ENCODE results near the gene CTNNA3. TPM values are rescaled to one million over a fixed set of nuclear protein-coding genes. Genes with fewer than 3 reads are reported as not detected.

CTNNA3 gene
- total RNA-seq, 2 donors from 2014 or later = under 0.01 to 0.33 TPM

DNA sequence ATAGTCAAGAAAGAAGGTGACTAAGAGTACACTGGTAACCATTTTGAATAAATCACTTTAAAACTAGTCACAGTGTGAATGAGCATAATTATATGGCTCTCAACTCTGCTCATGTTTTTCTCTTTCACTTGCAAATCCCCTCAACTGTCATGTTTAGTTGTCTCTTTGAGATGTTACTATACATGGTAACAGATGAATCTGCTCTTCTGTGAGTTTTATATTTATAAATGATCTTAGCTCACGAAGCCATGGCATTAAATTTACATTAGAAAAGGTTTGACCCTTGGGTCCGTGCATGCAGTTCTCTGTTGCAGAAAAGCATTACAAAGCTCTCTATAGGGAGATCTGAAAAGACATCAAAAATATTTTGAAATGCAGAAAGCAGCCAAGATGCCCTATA lies 803.1 kb downstream of the CTNNA3 start:
- no peak overlapping the region for H3K4me3 ChIP-seq
- H3K27me3 ChIP-seq = no peaks in the 10 kb centered on the region
- H3K9me3 ChIP-seq = no peaks in the 10 kb centered on the region
- no peaks in the 10 kb centered on the region for H3K36me3 ChIP-seq (replicated peaks in 1 of 2; ENCODE audit: insufficient read depth in 1 of 2, low read depth in 2 of 2)
- intact Hi-C loops (cut with DNase I) = no loop called here
- no peak for ATAC-seq
- no peak for TF ChIP-seq POLR2A (IDR thresholded peaks at IDR 0.05)
- TF ChIP-seq, protein P1, sequence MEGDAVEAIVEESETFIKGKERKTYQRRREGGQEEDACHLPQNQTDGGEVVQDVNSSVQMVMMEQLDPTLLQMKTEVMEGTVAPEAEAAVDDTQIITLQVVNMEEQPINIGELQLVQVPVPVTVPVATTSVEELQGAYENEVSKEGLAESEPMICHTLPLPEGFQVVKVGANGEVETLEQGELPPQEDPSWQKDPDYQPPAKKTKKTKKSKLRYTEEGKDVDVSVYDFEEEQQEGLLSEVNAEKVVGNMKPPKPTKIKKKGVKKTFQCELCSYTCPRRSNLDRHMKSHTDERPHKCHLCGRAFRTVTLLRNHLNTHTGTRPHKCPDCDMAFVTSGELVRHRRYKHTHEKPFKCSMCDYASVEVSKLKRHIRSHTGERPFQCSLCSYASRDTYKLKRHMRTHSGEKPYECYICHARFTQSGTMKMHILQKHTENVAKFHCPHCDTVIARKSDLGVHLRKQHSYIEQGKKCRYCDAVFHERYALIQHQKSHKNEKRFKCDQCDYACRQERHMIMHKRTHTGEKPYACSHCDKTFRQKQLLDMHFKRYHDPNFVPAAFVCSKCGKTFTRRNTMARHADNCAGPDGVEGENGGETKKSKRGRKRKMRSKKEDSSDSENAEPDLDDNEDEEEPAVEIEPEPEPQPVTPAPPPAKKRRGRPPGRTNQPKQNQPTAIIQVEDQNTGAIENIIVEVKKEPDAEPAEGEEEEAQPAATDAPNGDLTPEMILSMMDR (IDR thresholded peaks at IDR 0.05) = no peak
- H3K27ac ChIP-seq = no peak overlapping the region
- WGBS, 2 donors = 38 to 58% methylated on average over 2 of the region's 2 CpGs
- DNase-seq = no peak
- no peaks in the 10 kb centered on the region for H3K4me1 ChIP-seq

DNA sequence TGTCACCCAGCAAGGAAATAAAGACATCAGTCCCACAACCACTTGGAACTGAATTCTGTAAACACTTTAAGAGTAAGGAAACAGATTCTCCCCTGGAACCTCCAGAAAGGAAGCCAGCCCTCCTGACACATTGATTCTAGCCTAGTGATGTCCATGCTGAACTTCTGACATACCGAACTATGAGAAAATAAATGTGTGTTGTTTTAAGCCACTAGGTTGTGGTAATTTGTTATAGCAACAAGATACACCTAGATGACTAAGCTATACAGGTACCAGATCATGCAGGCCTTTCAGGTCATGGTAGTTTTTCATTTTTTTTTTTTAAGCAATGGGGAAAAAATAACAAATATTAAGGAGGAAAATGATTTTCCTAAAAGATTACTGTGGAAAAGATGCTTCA lies 807.8 kb downstream of the CTNNA3 start:
- Histone ChIP-seq H3K27ac (no peak overlapping the region), H3K27me3 (no peaks in the 10 kb centered on the region), H3K9me3 (no peaks in the 10 kb centered on the region), H3K4me1 (no peaks in the 10 kb centered on the region), H3K4me3 (no peak overlapping the region), H3K36me3 (replicated peaks in 1 of 2; ENCODE audit: insufficient read depth in 1 of 2, low read depth in 2 of 2) (no peaks in the 10 kb centered on the region)
- DNase-seq (no peak), ATAC-seq (no peak)
- intact Hi-C loops (cut with DNase I) = no loop called here
- TF ChIP-seq, protein P1 (IDR thresholded peaks at IDR 0.05) = no peak
- no peak for TF ChIP-seq POLR2A (IDR thresholded peaks at IDR 0.05)
- WGBS, 2 donors = 63 to 75% methylated on average over 1 of the region's 1 CpG

DNA sequence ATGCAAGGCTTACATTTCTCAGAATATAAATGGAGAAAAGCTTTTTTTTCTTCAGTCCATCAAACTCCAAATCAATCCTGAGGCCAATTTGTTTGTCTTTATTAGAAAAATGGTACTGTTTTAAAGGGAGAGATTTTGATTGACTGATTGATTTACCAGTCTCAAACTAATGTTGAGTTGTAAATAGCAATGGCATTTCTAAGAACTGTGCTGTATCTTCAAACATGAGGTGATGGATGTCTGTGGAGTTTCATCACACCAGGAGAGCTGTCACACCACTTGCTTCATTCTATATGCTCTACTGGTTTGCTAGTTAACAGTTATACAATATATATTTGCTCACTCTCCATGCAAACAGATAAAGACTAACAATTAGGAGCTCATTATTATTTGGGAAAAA lies 809.1 kb downstream of the CTNNA3 start:
- Histone ChIP-seq H3K27me3 (no peaks in the 10 kb centered on the region), H3K27ac (no peak overlapping the region), H3K36me3 (replicated peaks in 1 of 2; ENCODE audit: insufficient read depth in 1 of 2, low read depth in 2 of 2) (no peaks in the 10 kb centered on the region), H3K9me3 (no peaks in the 10 kb centered on the region), H3K4me1 (no peaks in the 10 kb centered on the region), H3K4me3 (no peak overlapping the region)
- no peak for DNase-seq
- intact Hi-C loops (cut with DNase I) = no loop called here
- ATAC-seq = no peak
- no peak for TF ChIP-seq POLR2A (IDR thresholded peaks at IDR 0.05)
- TF ChIP-seq, protein P1 (IDR thresholded peaks at IDR 0.05) = no peak

DNA sequence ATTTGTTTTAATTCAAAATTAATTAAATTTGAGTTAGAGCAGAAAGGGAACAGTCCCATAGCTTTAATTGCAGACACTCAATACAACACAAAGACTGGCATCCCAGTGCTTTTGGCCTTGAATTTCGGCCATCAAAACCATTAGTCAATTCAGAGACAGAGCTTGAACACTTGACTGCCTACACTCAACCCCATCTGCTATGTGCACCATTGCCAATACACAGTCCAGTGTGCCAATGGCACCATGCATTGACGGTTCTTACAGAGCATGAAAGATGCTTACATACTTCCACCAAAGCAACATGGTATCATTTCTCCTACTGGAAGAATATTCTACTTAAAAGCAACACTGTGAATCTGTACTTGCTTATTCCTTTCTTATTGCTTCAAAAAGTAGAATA lies 813.7 kb downstream of the CTNNA3 start:
- H3K4me3 ChIP-seq = no peak overlapping the region
- H3K27me3 ChIP-seq = no peaks in the 10 kb centered on the region
- ATAC-seq (no peak), DNase-seq (no peak)
- 72 to 74% methylated on average over 2 of the region's 2 CpGs for WGBS, 2 donors
- H3K9me3 ChIP-seq = no peaks in the 10 kb centered on the region
- no peaks in the 10 kb centered on the region for H3K36me3 ChIP-seq (replicated peaks in 1 of 2; ENCODE audit: insufficient read depth in 1 of 2, low read depth in 2 of 2)
- TF ChIP-seq, protein P1 (IDR thresholded peaks at IDR 0.05) = no peak
- TF ChIP-seq POLR2A (IDR thresholded peaks at IDR 0.05) = no peak
- intact Hi-C loops (cut with DNase I) = no loop called here
- H3K4me1 ChIP-seq = no peaks in the 10 kb centered on the region
- no peak overlapping the region for H3K27ac ChIP-seq

DNA sequence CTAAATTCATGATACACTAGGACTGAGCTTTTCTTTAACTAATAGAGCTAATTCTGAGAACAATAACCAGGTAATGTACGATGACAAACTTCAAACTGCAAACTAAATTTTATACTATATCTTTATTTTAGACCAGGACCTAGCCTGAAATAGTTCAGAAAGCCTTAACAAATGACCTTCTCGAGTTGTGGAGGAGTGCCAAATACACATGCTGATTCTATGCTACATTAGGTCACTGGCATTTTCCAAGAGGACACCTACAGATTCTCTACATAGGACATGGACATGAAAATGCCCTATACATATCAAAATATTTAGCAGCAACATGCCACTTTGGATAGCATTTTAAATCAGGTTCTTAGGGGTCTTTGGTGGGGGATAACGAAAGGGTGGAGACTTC lies 814.2 kb downstream of the CTNNA3 start:
- no peaks in the 10 kb centered on the region for H3K4me1 ChIP-seq

More for the DNA sequence above, 814.2 kb downstream of the CTNNA3 start:
- Histone ChIP-seq H3K27ac (no peak overlapping the region), H3K9me3 (no peaks in the 10 kb centered on the region), H3K27me3 (no peaks in the 10 kb centered on the region), H3K36me3 (replicated peaks in 1 of 2; ENCODE audit: insufficient read depth in 1 of 2, low read depth in 2 of 2) (no peaks in the 10 kb centered on the region), H3K4me3 (no peak overlapping the region)
- intact Hi-C loops (cut with DNase I) = no loop called here
- no peak for TF ChIP-seq POLR2A (IDR thresholded peaks at IDR 0.05)
- TF ChIP-seq, protein P1 (IDR thresholded peaks at IDR 0.05) = no peak
- DNase-seq (no peak), ATAC-seq (no peak)
- WGBS, 2 donors = 57 to 75% methylated on average over 3 of the region's 3 CpGs
